Measurements from ENCODE around the gene TTI1.

The TTI1 gene

GRCh38 chr20:37958856-37959520, 74.3 kb downstream of the TTI1 start:
- DNase-seq, result no peak

GRCh38 chr20:37956107-37956585, 77.1 kb downstream of the TTI1 start:
- DNase-seq, result peak; percentile 21 to 60

- DNase-seq, result no peak
Measured at GRCh38 chr20:37955511-37955910, 77.7 kb downstream of the TTI1 start.

GRCh38 chr20:37954626-37955025, 78.6 kb downstream of the TTI1 start:
- DNase-seq, result no peak

- DNase-seq, result no peak
Measured at GRCh38 chr20:37954190-37954589, 79.1 kb downstream of the TTI1 start.

GRCh38 chr20:37948956-37949355, 84.3 kb downstream of the TTI1 start:
- no peak for DNase-seq

- no peak for DNase-seq
Measured at GRCh38 chr20:37947943-37948342, 85.3 kb downstream of the TTI1 start.

- DNase-seq, result no peak
Measured at GRCh38 chr20:37946946-37947345, 86.3 kb downstream of the TTI1 start.

- DNase-seq, result peak; percentile 57
Measured at GRCh38 chr20:37945091-37945547, 88.1 kb downstream of the TTI1 start.

GRCh38 chr20:37944456-37944981, 88.7 kb downstream of the TTI1 start:
- no peak for DNase-seq

GRCh38 chr20:37943501-37944455, 89.5 kb downstream of the TTI1 start:
- DNase-seq, result no peak

GRCh38 chr20:37943033-37943432, 90.2 kb downstream of the TTI1 start:
- DNase-seq, result no peak

- no peak for DNase-seq
Measured at GRCh38 chr20:37941992-37942391, 91.3 kb downstream of the TTI1 start.

- no peak for DNase-seq
Measured at GRCh38 chr20:37941332-37941731, 91.9 kb downstream of the TTI1 start.

GRCh38 chr20:37940858-37941257, 92.4 kb downstream of the TTI1 start:
- DNase-seq, result no peak

GRCh38 chr20:37939701-37940560, 93.3 kb downstream of the TTI1 start:
- DNase-seq, result no peak

- DNase-seq, result no peak
Measured at GRCh38 chr20:37938954-37939353, 94.3 kb downstream of the TTI1 start.

GRCh38 chr20:37938181-37938750, 95.0 kb downstream of the TTI1 start:
- DNase-seq, result no peak

- no peak for DNase-seq
Measured at GRCh38 chr20:37937686-37938085, 95.6 kb downstream of the TTI1 start.

GRCh38 chr20:37936451-37936850, 96.8 kb downstream of the TTI1 start:
- no peak for DNase-seq

GRCh38 chr20:37936041-37936440, 97.2 kb downstream of the TTI1 start:
- DNase-seq, result no peak

- DNase-seq, result no peak
Measured at GRCh38 chr20:37935435-37935834, 97.8 kb downstream of the TTI1 start.

Data from NCI-H2081 (cell line).